SU-DHL-6 (cell line): ENCODE measurements around the gene KCNA3.

Source experiments
- H2AFZ ChIP-seq: fragments of 200-600 bp; sonication (generic); 2 replicates; pipeline ENCODE4 v1.6.1; 2014; ENCODE audit warnings: low read depth, mild to moderate bottlenecking, moderate library complexity, mixed read lengths, antibody characterized with exemption, low read length; ENCODE audit not compliant: severe bottlenecking
- H3F3A ChIP-seq: fragments of 200-600 bp; shearing (Covaris generic); 2 replicates; pipeline ENCODE4 v1.6.0; 2016; ENCODE audit warnings: antibody characterized with exemption, mild to moderate bottlenecking; ENCODE audit not compliant: insufficient read depth
- H3K27ac ChIP-seq: fragments of 200-600 bp; sonication (generic); 2 replicates; pipeline ENCODE4 v1.5.1; 2016; ENCODE audit warnings: low read depth, mild to moderate bottlenecking, low read length, moderate library complexity, mixed read lengths
- H3K27me3 ChIP-seq: fragments of 200-600 bp; sonication (generic), shearing (Covaris generic); 2 replicates; pipeline ENCODE4 v1.6.0; 2014; ENCODE audit warnings: mild to moderate bottlenecking, low read length
- H3K36me3 ChIP-seq: fragments of 200-600 bp; sonication (generic); 2 replicates; pipeline ENCODE4 v1.6.1; 2014; ENCODE audit warnings: mild to moderate bottlenecking, low read length, mixed read lengths
- H3K4me2 ChIP-seq: fragments of 300-600, 200-600 bp; shearing (Covaris generic), sonication (generic); 2 replicates; pipeline ENCODE4 v1.6.0; 2014; ENCODE audit warnings: low read length, low read depth, mild to moderate bottlenecking; ENCODE audit not compliant: poor library complexity, severe bottlenecking
- H3K4me3 ChIP-seq: fragments of 200-600 bp; sonication (generic); 2 replicates; pipeline ENCODE4 v1.5.1; 2014; ENCODE audit warnings: antibody characterized with exemption, low read length, mild to moderate bottlenecking, mixed read lengths; ENCODE audit not compliant: insufficient read depth, poor library complexity, severe bottlenecking
- H3K79me2 ChIP-seq: fragments of 200-600 bp; sonication (generic); 2 replicates; pipeline ENCODE4 v1.6.1; 2014; ENCODE audit warnings: mild to moderate bottlenecking, low read length, moderate library complexity; ENCODE audit not compliant: insufficient read depth
- H3K9ac ChIP-seq: fragments of 200-600 bp; sonication (generic); 2 replicates; pipeline ENCODE4 v1.7.0; 2014; ENCODE audit warnings: mild to moderate bottlenecking, low read length
- H3K9me2 ChIP-seq: fragments of 200-600 bp; sonication (generic); replicated peaks from 2 replicates; pipeline ENCODE4 v1.6.1; 2014; ENCODE audit warnings: low read length; ENCODE audit not compliant: insufficient read depth
- H3K9me3 ChIP-seq: fragments of 200-600 bp; sonication (generic); 2 replicates; pipeline ENCODE4 v1.6.1; 2014; ENCODE audit warnings: low read length, mixed read lengths; ENCODE audit not compliant: insufficient read depth
- H4K20me1 ChIP-seq: fragments of 200-600 bp; sonication (generic); 2 replicates; pipeline ENCODE4 v1.6.1; 2014; ENCODE audit warnings: low read depth, mild to moderate bottlenecking, antibody characterized with exemption, low read length, moderate library complexity, mixed read lengths
- CTCF ChIP-seq: fragments of 200-600 bp; sonication (generic); IDR thresholded peaks from one replicate; pipeline ENCODE4 v1.5.1; 2017; ENCODE audit warnings: antibody characterized with exemption, mild to moderate bottlenecking, low read length, moderate library complexity; ENCODE audit not compliant: insufficient read depth, poor library complexity, severe bottlenecking
- EZH2phosphoT487 ChIP-seq: fragments of 200-600 bp; sonication (generic), shearing (Covaris generic); conservative IDR thresholded peaks from 2 replicates; pipeline ENCODE4 v1.6.1; 2018; ENCODE audit warnings: mild to moderate bottlenecking, antibody characterized with exemption, low read length, moderate library complexity, mixed read lengths

Gene KCNA3

GRCh38 chr1:110643879-110644472, 30.8 kb downstream of the KCNA3 start:
- TF ChIP-seq EZH2phosphoT487 (no peak), CTCF (no peak)
- Histone ChIP-seq H3K36me3 (no peaks in the 10 kb centered on the region), H4K20me1 (no peaks in the 10 kb centered on the region), H3K79me2 (no peaks in the 10 kb centered on the region), H3K9ac (no peak overlapping the region), H3K9me3 (no peaks in the 10 kb centered on the region), H3K27me3 (no peaks in the 10 kb centered on the region), H3K27ac (no peak overlapping the region), H2AFZ (no peak overlapping the region), H3F3A (no peaks in the 10 kb centered on the region), H3K4me2 (no peak overlapping the region), H3K9me2 (no peaks in the 10 kb centered on the region), H3K4me3 (no peak overlapping the region)

DNA sequence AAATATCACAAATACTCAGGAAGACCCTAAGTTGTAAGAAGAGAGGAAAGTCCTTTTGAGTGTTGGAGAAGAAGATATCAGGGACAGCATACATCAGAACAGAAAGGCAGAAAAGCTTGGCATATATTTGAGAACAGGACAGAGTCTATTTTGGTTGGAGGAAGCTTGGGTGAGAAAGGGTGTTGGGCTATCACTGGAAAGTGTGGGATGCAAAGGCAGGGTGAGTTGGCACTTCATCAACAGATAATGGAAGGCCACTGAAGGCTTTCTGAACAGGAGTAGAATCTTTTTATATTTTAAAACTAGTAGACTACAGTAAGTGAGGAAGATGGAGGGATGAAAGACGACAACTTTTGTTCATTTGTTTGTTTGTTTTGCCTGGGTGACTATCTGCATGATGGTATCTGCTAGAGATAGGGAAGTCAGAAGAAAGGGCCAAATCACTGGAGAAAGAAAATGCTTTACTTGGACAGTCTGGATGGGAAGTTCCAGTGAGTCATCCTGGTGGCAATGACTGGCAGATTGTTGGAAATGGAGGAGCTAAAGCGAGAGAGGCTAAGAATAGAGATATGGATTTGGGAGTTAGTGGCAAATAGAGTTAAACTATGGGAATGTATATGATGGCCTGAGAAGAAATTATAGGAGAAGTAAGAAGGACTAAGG, 34.9 kb downstream of the KCNA3 start:
- no peaks in the 10 kb centered on the region for H4K20me1 ChIP-seq
- no peaks in the 10 kb centered on the region for H3K9me3 ChIP-seq
- no peak for TF ChIP-seq CTCF
- TF ChIP-seq EZH2phosphoT487, result no peak
- H3K9ac ChIP-seq, result no peak overlapping the region
- H3K27ac ChIP-seq, result no peak overlapping the region
- H3K36me3 ChIP-seq, result no peaks in the 10 kb centered on the region
- H3F3A ChIP-seq, result no peaks in the 10 kb centered on the region
- no peak overlapping the region for H2AFZ ChIP-seq
- H3K9me2 ChIP-seq, result no peaks in the 10 kb centered on the region
- H3K79me2 ChIP-seq, result no peaks in the 10 kb centered on the region
- no peak overlapping the region for H3K4me2 ChIP-seq
- H3K4me3 ChIP-seq, result no peak overlapping the region
- H3K27me3 ChIP-seq, result no peaks in the 10 kb centered on the region

DNA sequence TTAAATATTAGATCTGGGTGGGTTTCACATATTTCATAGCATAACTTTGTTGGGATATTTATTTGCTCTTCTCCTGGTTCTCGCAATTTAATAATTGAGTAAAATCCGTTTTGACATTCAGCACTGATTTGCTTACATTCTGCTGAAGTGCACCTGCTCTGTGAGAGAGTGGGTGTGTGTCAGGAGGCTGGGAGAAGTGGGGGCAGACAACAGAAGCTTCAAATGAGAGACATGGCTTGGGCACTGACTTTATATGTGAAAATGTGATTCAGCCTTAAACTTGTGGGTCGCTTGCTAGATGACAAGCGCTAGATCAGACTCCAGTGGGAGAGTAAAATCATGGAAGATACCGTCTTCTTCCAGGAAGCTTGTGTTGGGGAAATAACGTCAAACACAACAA, 36.2 kb downstream of the KCNA3 start:
- no peaks in the 10 kb centered on the region for H3K79me2 ChIP-seq
- H2AFZ ChIP-seq, result no peak overlapping the region
- H3K27ac ChIP-seq, result no peak overlapping the region
- H3K9me2 ChIP-seq, result no peaks in the 10 kb centered on the region
- no peaks in the 10 kb centered on the region for H4K20me1 ChIP-seq
- TF ChIP-seq EZH2phosphoT487 (no peak), CTCF (no peak)
- no peak overlapping the region for H3K9ac ChIP-seq
- H3F3A ChIP-seq, result no peaks in the 10 kb centered on the region
- no peak overlapping the region for H3K4me2 ChIP-seq
- H3K36me3 ChIP-seq, result no peaks in the 10 kb centered on the region
- no peaks in the 10 kb centered on the region for H3K27me3 ChIP-seq
- no peaks in the 10 kb centered on the region for H3K9me3 ChIP-seq
- H3K4me3 ChIP-seq, result no peak overlapping the region
